Measurements from ENCODE around the gene TCF21.

DNA sequence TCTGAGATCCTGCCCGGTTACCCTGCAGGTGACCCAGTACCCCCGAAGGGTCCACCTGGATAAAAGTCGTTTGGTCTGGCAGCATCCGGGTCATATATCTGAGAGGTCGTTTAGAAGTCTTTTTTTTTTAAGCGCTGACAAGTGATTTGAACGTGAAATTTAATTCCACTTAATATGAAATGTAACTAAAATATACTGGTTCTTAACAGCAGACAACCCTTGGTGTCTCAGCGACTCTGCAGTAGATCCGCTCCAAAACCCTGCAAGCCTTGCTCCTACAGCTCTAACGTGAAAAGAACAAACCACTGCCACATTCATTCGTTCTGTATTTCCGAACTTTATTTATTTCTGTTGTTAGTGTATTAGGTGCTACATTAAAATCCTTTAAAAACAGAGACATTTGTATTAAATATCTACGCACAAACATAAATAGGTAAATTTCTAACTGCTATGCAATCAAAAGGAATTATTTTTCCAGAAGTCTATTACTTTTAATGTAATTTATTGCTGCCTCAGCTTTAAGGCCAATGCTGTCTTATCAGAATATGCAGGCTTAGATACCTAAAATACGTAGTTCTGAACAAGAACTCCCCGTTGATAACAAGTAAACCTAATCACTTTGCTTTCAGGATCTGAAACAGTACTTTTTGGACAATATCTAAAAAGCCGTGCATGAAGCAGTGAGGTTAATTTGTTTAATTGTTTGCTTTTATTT is 33.5 kb upstream of the TCF21 start:
- TF ChIP-seq POLR2A (IDR thresholded peaks at IDR 0.05) (no peak), EP300 (IDR thresholded peaks at IDR 0.05) (no peak)
- TF ChIP-seq, protein P1, sequence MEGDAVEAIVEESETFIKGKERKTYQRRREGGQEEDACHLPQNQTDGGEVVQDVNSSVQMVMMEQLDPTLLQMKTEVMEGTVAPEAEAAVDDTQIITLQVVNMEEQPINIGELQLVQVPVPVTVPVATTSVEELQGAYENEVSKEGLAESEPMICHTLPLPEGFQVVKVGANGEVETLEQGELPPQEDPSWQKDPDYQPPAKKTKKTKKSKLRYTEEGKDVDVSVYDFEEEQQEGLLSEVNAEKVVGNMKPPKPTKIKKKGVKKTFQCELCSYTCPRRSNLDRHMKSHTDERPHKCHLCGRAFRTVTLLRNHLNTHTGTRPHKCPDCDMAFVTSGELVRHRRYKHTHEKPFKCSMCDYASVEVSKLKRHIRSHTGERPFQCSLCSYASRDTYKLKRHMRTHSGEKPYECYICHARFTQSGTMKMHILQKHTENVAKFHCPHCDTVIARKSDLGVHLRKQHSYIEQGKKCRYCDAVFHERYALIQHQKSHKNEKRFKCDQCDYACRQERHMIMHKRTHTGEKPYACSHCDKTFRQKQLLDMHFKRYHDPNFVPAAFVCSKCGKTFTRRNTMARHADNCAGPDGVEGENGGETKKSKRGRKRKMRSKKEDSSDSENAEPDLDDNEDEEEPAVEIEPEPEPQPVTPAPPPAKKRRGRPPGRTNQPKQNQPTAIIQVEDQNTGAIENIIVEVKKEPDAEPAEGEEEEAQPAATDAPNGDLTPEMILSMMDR (IDR thresholded peaks at IDR 0.05), result no peak
